Mucosa of stomach (tissue), 1 donor: ENCODE data around the gene CD59.

Experiments used
- H3K27me3 ChIP-seq: one replicate; pipeline ENCODE4 v1.7.0; 2013; ENCODE audit warnings: mild to moderate bottlenecking, low read length; ENCODE audit not compliant: control insufficient read depth, insufficient read depth
- H3K36me3 ChIP-seq: one replicate; pipeline ENCODE4 v1.7.0; 2013; ENCODE audit warnings: low read length; ENCODE audit not compliant: control insufficient read depth, insufficient read depth
- H3K4me1 ChIP-seq: one replicate; pipeline ENCODE4 v1.7.0; 2013; ENCODE audit warnings: mild to moderate bottlenecking, low read length; ENCODE audit not compliant: control insufficient read depth, insufficient read depth
- H3K4me3 ChIP-seq: one replicate; pipeline ENCODE4 v1.7.0; 2013; ENCODE audit warnings: low read length
- H3K9ac ChIP-seq: one replicate; pipeline ENCODE4 v1.7.0; 2013; ENCODE audit warnings: mild to moderate bottlenecking, low read length, moderate library complexity
- H3K9me3 ChIP-seq: one replicate; pipeline ENCODE4 v1.7.0; 2013; ENCODE audit warnings: mild to moderate bottlenecking, low read length, moderate library complexity; ENCODE audit not compliant: control insufficient read depth
- donor health status: Pancreatic carcinoma.

Gene CD59

DNA sequence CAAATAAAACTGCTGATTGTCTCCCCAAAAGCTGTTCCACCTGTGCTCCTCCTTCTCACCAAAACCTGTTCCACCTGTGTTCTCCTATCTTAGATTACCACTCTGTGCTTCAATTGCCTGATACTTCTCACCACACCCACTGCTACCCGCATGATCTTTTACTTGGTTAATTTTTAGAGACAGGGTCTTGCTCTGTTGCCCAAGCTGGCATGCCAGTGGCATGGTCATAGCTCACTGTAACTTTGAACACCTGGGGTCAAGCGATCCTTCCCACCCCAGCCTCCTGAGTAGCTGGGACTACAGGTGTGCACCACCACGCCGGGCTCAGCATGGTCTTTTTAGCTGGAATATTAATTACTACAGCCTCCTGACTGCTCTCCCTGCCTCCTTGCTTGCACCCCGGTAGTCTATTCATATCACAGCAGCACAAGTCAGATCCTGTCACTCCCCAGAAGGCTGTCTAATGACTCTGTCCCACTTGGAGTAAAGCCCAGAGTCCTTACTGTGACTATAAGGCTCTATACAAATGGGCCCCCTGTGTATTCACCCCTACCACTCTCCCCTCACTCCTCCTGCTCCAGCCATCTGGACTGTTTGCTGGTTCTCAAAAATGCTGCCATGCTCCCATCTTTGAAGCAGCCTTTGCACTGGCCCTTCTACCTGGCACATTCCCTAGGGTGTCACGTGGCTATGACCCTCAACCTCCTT is 39.1 kb downstream of the CD59 start:
- Histone ChIP-seq H3K4me3 (no peak overlapping the region), H3K36me3 (no peaks in the 10 kb centered on the region), H3K4me1 (peaks cover 89% of the 10 kb centered on the region)

DNA sequence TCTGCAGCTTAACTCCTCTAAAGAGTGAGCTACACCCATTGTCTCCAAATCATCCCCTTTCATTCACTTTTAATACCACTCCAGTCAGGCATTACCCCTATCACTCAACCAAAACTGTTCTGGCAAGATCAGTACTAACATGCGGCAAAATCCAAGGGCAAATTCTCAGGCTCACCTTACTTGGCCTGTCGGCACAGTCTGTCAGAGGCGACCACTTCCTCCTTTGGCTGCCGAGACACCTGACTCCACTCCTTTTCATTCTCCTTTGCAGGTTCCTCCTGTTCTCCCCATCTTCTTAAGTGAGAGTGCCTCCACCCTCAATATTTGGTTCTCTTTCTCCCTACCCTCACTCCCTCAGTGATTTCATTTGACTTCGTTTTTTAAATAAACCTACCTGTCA is 39.8 kb downstream of the CD59 start:
- H3K27me3 ChIP-seq, result no peaks in the 10 kb centered on the region
- no peak overlapping the region for H3K9ac ChIP-seq
- H3K4me3 ChIP-seq, result no peak overlapping the region
- no peaks in the 10 kb centered on the region for H3K36me3 ChIP-seq
- H3K4me1 ChIP-seq, result peaks cover 89% of the 10 kb centered on the region
- H3K9me3 ChIP-seq, result no peaks in the 10 kb centered on the region

More for the DNA sequence above, 39.1 kb downstream of the CD59 start:
- H3K27me3 ChIP-seq, result no peaks in the 10 kb centered on the region
- no peak overlapping the region for H3K9ac ChIP-seq
- no peaks in the 10 kb centered on the region for H3K9me3 ChIP-seq

DNA sequence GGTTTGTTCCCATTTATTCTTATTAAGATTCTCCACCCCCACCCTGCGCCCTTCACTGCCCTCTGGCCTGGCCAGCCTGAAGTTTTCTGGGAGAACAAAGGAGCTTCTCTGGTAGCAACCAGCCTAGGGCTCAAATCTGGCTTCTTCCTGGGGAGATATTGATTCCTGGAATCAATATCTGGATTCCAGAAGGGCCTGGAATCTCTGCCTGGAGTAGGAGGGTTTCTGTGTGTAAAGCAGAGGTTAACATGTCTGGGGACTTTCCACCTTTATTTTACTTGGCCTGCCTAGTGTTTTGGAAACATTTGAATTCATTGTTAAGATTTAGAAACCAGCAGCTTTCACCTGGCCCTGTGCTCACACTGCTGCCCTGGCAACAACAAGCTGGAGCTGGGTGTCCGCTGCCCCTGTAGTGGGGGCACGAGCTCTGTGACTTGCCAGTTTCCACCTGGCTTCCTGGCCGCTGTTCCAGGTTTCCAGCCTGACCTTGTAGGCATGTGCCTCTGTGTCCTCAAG is 41.1 kb downstream of the CD59 start:
- Histone ChIP-seq H3K4me1 (peaks cover 94% of the 10 kb centered on the region), H3K9me3 (no peaks in the 10 kb centered on the region), H3K27me3 (no peaks in the 10 kb centered on the region), H3K4me3 (no peak overlapping the region), H3K9ac (peak overlapping the region; percentile 30), H3K36me3 (no peaks in the 10 kb centered on the region)

DNA sequence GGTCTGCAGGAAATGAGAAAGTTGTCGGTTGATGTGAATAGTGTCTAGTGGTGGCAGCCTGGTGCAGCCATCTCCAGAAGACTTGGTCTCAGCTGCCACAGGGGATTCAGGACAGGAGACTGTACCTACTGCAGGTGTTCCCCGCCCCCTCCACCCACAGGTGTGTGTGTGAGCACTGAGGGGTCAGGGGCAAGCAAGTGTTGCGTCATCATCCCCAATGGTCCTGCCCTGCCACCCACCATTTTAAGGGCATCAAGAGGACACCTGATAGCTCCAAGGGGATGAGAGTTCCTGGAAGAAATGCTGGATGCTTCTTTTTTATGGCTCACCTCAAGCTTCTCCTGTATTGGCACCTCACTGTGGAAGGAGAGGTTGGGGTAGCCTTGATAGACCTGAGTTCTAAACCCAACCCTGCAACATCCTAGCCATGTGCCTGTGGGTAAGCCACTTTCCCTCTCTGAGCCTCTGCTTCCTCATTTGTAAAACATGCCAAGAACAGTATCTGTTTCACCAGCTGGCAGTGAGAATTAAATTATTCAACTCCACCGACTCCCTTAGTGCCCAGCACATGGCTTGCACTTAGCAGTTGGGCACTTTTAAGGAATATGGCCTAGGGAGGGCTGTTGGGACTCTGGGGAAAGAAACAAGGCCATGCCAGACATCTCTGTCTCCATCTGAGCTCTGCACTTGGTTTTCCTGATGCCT is 41.7 kb downstream of the CD59 start:
- Histone ChIP-seq H3K4me3 (no peak overlapping the region), H3K9me3 (no peaks in the 10 kb centered on the region), H3K9ac (peak overlapping the region; percentile 30), H3K4me1 (peaks cover 94% of the 10 kb centered on the region), H3K27me3 (no peaks in the 10 kb centered on the region), H3K36me3 (no peaks in the 10 kb centered on the region)

DNA sequence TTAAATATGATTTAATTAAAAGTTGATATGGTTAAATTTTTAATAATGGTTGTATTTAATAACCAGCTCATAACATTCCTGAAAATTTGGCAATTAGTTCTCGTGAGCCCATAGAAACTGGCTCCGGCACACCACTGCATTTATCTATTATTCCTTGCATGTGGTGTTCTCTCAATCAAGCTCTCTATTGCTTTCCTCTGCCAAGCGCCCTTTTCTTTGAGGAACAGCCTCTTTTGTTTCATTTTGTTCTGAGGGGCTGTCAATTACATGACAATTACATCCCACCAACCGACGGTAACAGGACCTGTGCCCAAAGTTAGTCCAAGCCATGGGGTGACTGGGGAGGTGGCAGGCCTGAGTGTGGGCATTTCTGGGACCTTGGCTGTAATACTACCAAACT is 43.7 kb downstream of the CD59 start:
- Histone ChIP-seq H3K9ac (peak overlapping the region; percentile 36), H3K36me3 (no peaks in the 10 kb centered on the region), H3K4me1 (peaks cover 85% of the 10 kb centered on the region), H3K27me3 (no peaks in the 10 kb centered on the region), H3K9me3 (no peaks in the 10 kb centered on the region), H3K4me3 (no peak overlapping the region)

DNA sequence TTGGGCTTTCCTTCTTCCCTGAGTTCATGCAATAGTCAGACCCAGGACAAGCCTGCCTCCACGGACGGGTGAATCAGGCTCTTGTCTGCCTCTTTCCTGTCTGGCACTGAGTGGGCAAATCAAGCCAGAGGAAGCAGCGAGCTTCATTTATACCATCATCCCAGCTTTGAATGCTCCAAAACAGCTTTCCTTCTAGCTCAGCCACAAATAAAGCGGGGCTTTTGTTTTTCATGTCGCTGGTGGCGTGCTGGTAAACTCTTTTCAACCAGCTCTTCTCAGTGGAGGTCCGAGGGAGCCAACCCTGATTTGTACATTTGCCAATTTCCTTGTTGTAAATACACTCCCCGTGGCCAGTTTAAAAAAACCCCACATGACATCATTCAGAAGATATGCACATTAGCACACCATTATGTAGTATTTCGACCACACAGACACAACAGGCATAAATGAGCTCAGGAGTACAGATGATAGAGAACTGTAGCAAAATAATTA is 44.2 kb downstream of the CD59 start:
- Histone ChIP-seq H3K9ac (peak overlapping the region; percentile 66), H3K36me3 (no peaks in the 10 kb centered on the region), H3K4me1 (peaks cover 80% of the 10 kb centered on the region), H3K27me3 (no peaks in the 10 kb centered on the region), H3K4me3 (no peak overlapping the region), H3K9me3 (no peaks in the 10 kb centered on the region)

DNA sequence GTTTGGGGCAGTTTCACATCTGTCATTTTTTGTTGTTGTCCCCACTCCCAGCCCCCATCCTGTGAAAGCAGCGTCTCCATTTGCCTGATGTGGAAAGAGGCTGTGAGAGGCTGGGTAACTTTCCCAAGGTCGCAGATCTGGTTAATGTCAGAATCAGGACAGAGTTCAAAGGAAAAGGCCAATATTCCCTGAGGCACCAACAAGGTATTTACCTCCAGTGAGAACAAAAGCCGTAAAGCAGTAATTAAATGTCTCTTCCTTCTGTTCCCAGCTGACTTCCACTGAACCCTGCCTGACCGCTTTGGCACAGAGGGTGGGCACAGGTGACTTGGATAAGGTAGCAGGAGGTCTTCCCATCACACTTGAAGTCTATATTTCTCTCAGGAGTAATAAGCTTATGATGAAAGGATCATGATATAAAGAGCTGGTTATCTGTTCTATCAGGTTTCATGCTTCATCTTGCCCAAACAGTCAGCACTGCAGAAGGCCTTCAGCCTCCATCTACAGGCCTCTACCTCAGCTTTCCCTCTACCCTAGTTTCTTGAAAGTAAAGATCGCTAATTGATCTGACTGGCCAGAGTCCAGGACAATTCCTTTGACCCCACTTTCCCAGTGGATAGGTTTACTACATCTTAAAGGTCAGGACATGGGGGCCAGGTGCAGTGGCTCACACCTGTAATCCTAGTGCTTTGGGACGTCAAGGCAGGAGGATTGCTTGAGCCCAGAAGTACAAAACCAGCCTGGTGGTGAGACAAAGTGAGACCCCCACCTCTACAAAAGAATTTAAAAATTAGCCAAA is 45.0 kb downstream of the CD59 start:
- Histone ChIP-seq H3K4me3 (no peak overlapping the region), H3K9ac (peak overlapping the region; percentile 66), H3K9me3 (no peaks in the 10 kb centered on the region), H3K36me3 (no peaks in the 10 kb centered on the region), H3K27me3 (no peaks in the 10 kb centered on the region), H3K4me1 (peaks cover 72% of the 10 kb centered on the region)

DNA sequence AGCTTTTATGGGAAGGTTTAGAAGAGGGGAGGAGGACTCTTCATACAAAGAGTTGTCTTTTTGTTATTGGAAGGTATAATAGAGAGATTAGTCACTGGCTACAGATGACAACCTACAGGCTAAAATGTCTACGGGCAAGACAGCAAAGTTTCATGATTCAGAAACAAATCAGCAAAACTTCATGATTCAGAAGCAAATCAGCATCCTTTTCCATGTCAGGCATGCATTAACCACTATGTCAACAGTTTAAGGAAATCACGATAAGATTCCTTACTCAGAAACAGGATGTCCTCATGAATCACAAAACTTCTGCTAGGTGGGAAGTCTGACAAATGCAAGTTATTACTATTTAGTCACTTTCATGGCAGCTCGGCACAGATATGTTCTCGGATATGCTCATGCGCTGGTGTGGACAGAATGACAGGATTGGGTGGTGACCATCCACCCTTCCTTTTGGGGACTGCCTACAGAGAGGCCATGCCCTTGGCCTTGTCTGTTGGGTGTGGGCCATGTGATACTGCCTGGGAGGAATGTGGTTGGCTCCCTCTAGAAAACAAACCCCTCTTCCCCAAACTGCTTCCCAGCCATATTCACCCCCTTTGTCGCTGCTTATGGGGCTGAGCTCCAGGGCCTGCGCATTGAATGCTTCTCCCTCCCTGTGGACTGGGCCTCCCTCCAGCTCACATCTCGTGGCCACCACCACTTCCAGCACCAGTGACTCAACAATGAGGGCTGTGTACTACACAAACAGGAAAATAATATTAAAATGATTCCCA is 45.7 kb downstream of the CD59 start:
- Histone ChIP-seq H3K4me1 (peaks cover 64% of the 10 kb centered on the region), H3K9me3 (no peaks in the 10 kb centered on the region), H3K36me3 (no peaks in the 10 kb centered on the region), H3K9ac (peak overlapping the region; percentile 66), H3K27me3 (no peaks in the 10 kb centered on the region), H3K4me3 (no peak overlapping the region)

DNA sequence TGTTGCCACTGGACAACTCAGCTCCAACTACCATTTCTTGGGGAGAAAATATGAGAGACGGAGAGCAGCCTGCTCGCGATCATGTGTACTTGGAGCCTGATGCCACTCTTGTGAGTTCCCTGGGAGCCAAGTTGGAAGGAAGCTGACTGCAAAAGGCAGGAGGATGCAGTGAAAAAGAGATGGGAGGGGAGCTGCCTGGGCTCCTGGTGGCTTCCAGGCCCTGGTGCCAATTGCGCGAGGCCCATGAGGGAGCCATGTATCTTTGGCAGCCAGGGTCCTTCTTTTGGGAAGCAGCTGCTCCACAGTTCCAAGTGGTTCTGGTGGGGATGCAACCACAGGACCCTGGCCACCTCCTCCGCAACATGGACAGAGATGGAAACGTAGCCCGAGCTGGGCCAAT is 46.7 kb downstream of the CD59 start:
- Histone ChIP-seq H3K4me3 (no peak overlapping the region), H3K4me1 (peaks cover 55% of the 10 kb centered on the region), H3K9me3 (no peaks in the 10 kb centered on the region), H3K9ac (no peak overlapping the region), H3K27me3 (no peaks in the 10 kb centered on the region), H3K36me3 (no peaks in the 10 kb centered on the region)

DNA sequence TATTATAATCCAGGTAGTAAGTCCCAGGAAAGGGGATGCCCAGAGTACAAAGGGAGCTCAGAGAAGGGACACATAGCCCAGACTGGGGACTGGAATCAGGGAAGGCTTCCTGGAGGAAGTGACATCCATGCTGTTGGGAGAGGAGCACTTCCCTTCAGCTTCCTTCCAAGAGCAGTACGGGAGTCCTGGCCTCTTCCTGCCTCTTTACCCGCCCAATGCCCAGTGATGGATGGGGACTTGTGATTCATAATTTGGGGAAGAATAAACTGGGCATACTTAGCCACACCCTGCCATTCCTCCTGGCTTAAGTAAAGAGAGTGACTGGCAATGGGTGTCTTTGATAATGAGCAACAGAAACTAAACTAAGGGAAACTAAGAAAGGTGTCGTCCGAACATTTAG is 47.1 kb downstream of the CD59 start:
- H3K9ac ChIP-seq, result no peak overlapping the region
- no peaks in the 10 kb centered on the region for H3K9me3 ChIP-seq
- peaks cover 51% of the 10 kb centered on the region for H3K4me1 ChIP-seq
- H3K27me3 ChIP-seq, result no peaks in the 10 kb centered on the region
- H3K36me3 ChIP-seq, result no peaks in the 10 kb centered on the region
- H3K4me3 ChIP-seq, result no peak overlapping the region

DNA sequence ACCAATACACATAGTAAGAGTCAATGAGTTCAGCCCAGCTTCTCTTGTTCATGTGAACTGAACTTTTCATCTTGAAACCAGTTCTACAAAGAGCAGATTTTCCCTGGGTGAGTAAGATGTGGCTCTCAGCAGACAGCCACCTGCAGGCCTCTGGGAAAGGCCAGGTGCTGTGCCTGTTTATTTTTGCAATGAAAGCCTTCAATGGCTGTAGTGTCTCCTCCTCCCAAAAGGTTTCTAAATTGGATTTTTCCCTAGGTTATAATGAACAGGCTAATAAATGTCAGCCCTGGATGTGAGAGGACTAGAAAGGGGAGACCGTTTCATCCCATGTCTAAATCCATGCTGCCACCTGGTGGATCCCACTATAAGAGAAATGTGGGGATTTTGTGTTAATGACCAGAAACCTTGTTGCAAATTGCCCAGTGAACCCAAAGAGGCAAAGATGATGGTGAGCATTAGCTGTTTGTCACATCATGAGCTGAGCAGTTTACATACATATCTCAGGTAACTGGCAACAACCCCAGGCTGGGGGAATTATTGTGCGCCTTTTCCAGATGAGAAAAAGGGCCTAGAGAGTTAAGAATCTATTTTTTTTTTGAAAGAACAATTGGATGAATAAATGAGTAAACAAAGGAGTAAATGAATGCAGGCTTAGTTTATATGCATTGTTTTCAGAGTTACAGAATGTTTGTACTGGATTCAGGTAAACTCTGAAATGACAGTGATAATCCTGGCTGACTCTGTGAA is 48.3 kb downstream of the CD59 start:
- Histone ChIP-seq H3K9ac (no peak overlapping the region), H3K4me1 (peaks cover 40% of the 10 kb centered on the region), H3K4me3 (no peak overlapping the region)

More for the DNA sequence above, 48.3 kb downstream of the CD59 start:
- no peaks in the 10 kb centered on the region for H3K27me3 ChIP-seq
- no peaks in the 10 kb centered on the region for H3K9me3 ChIP-seq
- no peaks in the 10 kb centered on the region for H3K36me3 ChIP-seq
